HUDEP-2 (cell line): ENCODE data around the gene CLEC3A.
"Not testable (repeated sequence)": the region's sequence is repeated elsewhere in the genome, so short reads cannot be mapped to it uniquely, and the experiment has no call there.

Source experiments
- DNase-seq, 76 experiments: peaks; one replicate each; lab custom pipeline; 2025; ENCODE audit not compliant: unreplicated experiment in 76 of 76; lab: John Stamatoyannopoulos, UW

Gene CLEC3A, protein sequence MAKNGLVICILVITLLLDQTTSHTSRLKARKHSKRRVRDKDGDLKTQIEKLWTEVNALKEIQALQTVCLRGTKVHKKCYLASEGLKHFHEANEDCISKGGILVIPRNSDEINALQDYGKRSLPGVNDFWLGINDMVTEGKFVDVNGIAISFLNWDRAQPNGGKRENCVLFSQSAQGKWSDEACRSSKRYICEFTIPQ

GRCh38 chr16:78022347-78023060 is at the start of gene CLEC3A:
CLEC3A (plus strand) TSS chr16:78022548; CDS start chr16:78022627, 79 bp downstream.
- DNase-seq, result no peak

GRCh38 chr16:77974883-77975282 is 47.5 kb upstream of the CLEC3A start:
- peak in 6 of 76 experiments; percentile 2 to 18 (median 8) for DNase-seq

- DNase-seq, result peak in 1 of 76 experiments; percentile 1
These were observed 46.4 kb upstream of the CLEC3A start for GRCh38 chr16:77975942-77976341.

DNA sequence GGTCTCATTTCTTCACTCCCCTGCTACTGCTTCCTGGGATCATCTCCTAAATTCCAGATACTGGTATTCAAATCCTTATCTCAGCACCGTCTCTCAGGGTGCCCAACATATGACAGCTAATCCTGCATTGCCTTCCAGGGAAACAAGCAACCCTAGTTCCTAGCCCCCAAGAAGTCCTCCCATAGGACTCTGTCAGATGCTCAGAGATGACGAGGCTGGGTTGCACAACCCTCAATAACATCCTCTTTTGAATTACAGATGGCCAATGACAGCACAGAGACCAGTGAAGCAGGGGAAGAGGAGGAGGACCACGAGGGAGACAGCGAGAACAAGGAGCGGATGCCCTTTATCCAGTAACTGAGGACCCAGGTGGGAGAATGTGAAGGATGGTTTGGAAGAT is 45.0 kb upstream of the CLEC3A start:
- no peak for DNase-seq

GRCh38 chr16:77985111-77985510 is 37.2 kb upstream of the CLEC3A start:
- DNase-seq, result no peak

DNA sequence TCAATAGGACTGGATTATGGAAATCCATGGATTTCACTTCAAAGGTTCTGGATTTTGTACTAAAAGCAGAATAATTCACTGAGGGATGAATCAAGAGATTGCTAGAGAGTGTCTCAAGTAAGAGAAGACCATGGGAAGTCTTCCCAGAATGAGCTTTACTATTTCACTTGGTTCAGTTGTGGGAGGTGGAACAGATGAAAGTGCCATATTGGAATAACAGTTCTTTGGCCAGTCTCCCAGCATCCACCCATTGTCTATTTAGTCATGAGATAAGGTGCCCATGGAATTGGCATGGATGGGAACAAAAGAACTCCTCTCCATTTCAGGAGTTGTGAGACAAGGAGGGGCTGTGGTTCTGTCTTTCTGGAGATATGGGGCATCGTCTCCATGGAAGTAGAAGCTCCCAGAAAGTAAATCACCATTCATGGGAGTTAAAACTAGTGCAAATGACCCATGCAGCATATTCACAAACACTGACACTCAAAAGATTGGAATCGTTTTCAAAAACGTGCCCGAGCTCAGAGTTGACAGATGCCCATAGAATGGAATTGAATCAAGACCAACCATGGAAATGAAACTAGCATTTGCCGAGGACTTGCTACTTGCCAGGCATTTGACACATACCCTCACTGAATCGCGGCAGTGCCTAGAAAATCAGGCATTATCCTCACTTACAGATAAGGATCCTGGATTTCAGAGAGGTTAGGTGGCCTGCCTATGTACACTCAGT is 36.2 kb upstream of the CLEC3A start:
- no peak for DNase-seq

DNA sequence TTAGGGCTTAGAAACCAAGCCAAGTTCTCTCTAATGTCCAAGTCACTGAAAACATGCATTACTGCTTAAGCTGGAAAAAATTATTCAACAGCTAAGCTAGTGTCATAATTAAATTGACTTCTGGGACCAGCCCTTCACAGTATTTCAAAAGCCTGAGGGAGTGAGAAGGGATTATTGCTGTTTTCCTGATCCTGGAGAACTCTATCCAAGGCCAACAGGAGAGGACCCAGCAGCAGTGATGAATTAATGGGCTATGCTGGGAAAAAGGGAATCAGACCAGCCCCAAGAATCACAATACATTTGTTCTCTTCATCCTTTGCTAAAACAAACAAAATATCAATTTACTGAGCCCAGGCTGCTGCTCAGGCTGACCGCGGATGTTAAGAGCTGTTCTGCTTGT is 34.5 kb upstream of the CLEC3A start:
- no peak for DNase-seq

- no peak for DNase-seq
These were observed 32.5 kb upstream of the CLEC3A start for GRCh38 chr16:77989846-77990245.

- DNase-seq, result no peak
These were observed 30.6 kb upstream of the CLEC3A start for GRCh38 chr16:77991701-77992100.

DNA sequence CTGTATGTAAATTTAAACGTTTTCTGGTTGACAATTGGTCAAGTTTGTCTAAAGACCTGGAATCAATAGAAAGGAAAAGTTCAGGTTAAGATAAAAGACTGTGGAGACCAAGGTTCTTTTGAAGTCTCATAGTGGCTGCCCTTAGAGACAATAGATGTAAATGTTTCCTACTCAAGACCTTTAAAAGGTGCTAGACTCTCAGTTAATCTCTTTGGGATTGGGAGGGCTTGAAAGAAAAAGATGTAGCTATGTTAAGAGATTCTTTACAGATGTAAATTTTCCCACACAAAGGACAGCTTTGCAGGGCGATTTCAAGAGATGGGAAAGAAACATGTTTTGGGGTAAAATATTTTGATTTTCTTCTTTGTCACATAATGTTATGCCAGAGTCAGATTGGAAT is 30.0 kb upstream of the CLEC3A start:
- DNase-seq, result not testable (repeated sequence)

GRCh38 chr16:77993111-77993985 is 29.0 kb upstream of the CLEC3A start:
- no peak for DNase-seq

- no peak for DNase-seq
These were observed 26.4 kb upstream of the CLEC3A start for GRCh38 chr16:77995843-77996455.

DNA sequence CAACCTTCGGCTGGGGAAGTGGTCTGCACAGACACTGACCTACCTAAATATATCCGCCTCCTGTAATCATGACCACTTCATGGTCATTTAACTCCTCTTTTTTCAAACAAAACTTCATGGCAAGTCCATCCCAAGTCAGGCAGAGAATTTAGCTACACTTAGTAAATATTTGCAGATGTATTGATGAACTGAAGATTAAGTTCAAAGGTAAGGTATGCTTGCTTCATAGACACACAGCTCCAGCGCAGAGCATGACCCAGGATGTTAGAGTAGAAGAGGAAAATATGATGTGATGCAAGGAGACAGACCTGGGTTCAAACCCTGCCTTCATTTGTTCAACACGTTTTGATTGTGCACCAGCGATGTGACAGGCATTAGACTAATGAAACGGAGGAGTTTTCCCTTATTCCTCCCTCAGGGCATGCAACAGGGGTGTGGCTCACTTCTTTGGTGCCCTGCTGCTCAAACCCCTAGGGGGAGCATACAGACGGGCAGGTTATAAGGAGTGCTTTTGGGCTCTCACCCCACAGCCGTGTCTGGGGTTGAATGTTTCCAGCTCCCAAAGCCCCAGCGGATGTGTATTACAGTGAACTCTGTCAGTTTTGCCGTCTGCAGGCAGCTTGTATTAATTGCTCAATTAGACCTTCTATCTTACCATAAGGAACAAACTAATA is 23.9 kb upstream of the CLEC3A start:
- no peak for DNase-seq

DNA sequence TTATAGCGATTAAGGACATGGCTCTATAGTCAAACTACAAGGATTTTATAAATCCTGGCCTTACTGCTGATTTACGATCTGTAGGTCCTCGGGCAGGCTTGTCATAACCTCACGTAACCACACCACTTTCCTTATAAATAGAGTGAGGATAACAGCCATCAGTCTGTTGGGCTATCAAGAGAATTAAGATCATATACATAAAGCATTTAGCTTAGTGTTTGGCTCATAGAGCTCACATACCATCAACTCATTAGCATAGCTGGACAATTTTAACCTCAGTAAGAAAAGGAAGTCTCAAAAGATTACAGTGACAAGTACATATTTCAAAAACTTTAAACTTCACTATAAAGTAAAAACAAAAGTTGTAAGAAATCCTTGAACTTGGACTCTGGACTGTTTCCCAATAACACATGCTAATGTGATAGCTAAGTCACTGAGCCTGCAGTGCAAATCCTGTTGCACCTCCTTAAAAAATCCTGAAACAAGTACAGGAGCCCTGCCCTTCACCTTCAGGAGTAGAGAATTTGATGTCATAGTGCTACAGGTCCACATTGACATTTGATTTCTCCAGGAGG is 20.8 kb upstream of the CLEC3A start:
- no peak for DNase-seq

DNA sequence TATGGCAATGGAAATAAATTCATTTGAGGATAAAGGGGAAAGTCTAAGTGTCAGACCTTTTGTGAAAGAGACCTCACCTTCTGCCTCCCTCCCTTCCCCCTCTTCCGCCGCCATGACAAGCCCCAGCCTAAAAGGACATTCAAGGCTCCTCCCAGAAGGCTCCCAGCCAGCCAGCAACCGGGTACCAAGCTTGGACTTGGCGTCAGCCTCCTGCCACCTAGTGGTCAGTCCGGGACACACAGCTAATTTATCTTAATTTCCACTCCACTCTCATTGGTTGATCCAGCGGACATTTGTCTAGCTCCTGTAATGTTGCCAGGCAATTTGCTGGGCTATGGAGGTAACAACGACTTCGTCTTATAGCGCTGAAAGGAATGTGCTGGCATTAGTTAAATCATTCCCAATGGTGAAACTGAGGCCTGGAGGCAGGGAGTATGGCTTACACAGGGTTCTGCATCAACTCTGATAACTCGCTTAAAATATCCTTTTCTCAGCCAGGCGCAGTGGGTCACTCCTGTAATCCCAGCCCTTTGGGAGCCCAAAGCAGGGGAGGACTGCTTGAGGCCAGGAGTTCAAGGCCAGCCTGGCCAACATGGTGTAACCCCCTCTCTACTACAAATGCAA is 19.3 kb upstream of the CLEC3A start:
- DNase-seq, result peak in 74 of 76 experiments; percentile 1 to 89 (median 74)

GRCh38 chr16:78004517-78004916 is 17.8 kb upstream of the CLEC3A start:
- DNase-seq, result no peak

DNA sequence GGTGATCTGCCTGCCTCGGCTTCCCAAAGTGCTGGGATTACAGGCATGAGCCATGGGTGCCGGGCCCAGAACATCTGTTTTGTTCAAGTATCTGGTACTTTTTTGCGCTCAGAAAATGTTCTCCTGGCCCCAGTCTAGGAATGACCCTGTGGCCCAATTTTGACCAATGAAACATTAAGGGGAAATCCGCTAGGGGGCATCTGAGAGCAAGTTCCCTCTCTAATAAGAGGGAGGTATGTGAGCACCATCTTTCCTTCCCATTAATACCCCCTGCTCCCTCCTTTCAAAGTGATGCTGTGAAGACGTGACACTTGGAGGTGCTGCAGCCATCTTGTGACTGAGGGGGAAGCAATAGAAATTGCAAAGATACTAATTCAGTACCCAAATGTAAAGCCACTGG is 16.5 kb upstream of the CLEC3A start:
- DNase-seq, result peak in 18 of 76 experiments; percentile 0 to 27 (median 6)

DNA sequence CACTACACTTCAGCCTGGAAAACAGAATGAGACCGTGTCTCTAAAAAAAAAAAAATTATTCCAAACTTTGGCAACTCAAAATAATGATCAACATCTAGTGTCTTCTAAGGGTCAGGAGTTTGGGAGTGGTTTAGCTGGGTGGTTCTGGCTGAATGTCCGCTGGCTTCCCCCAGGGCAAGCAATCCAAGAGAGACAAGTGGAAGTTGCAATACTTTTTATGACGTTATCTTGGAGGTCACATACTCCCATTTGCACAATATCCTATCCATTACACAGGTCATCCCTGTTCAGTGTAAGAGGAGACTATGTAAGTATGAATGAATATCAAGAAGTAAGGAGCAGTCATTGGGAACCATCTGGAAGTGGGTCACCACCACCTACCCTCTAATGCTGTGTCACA is 15.2 kb upstream of the CLEC3A start:
- DNase-seq, result no peak

DNA sequence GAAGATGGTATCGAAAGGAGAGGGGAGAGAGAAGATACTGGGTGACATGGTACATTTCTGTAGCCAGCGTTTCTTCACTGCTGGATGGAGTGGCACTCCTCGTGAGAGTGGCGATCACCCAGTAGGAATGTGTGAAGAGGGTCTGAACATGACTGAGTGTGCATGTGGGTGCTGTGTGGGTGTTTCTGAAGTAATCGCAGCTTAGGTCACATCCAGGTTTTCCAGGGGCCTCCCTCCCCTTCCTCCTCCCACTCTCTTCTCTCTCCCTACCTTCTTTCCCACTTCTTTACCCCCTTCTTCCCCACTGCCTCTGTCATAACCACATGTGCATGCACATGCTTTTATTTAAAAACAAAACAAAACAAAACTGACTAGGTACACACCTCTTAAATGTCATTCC is 1.8 kb downstream of the CLEC3A start:
- DNase-seq, result no peak
